Ovary (tissue), 3 donors: ENCODE results near the gene SIM1.

Source experiments
- EP300 ChIP-seq: sonication (generic); formaldehyde crosslinking; IDR thresholded peaks from one replicate; pipeline ENCODE4 v1.6.1; 2017; ENCODE audit warnings: antibody characterized with exemption
- POLR2A ChIP-seq: fragments of 450-650 bp; IDR thresholded peaks from one replicate; pipeline ENCODE4 v1.6.1; 2017; ENCODE audit warnings: antibody characterized with exemption, mild to moderate bottlenecking, moderate library complexity
- TF ChIP-seq, protein P1 (sequence below), 3 donors: fragments of 450-650 bp in 2 of 3; fragments of 200-600 bp in 1 of 3; IDR thresholded peaks; one replicate each; pipeline versions ENCODE4 v1.5.1 to v1.8.0; 2016 to 2022; ENCODE audit warnings: antibody characterized with exemption in 3 of 3, mild to moderate bottlenecking in 1 of 3
- donor health status: DM: no; HTN: no; CAD: no.

DNA sequence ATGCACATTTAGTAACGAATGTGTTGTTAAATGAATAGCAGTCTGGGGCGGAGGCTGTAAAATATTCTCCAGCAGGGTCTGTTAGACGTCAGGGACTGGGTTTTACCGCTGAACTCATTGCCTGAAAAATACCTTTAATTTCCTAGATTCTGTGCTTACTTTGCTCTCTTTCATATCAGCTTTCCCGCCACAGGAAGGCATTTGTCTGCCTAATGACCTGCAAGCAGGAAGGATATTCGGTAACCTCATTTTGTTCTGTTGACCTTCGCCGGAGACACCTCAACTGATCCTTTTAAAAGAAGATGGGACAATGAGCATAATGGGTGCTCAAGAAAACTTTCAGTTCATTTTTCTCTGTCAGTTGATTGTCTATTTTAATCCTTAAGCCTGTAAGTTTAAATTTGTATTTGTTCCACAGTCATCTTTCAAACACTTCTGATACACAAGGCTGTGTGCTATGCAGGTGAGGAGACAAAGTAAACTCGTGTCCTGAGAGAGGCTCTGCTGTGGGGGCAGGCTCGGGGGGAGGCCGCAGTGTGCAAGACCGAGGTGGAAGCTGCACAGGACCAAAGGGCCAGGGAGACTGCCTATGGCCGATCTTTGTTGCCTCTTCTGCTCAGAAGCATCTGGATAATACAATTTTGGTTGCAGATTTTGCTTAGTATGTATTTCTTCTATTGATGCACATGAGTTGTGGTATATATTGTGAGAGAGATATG lies 27.4 kb upstream of the SIM1 start:
- TF ChIP-seq, protein P1, sequence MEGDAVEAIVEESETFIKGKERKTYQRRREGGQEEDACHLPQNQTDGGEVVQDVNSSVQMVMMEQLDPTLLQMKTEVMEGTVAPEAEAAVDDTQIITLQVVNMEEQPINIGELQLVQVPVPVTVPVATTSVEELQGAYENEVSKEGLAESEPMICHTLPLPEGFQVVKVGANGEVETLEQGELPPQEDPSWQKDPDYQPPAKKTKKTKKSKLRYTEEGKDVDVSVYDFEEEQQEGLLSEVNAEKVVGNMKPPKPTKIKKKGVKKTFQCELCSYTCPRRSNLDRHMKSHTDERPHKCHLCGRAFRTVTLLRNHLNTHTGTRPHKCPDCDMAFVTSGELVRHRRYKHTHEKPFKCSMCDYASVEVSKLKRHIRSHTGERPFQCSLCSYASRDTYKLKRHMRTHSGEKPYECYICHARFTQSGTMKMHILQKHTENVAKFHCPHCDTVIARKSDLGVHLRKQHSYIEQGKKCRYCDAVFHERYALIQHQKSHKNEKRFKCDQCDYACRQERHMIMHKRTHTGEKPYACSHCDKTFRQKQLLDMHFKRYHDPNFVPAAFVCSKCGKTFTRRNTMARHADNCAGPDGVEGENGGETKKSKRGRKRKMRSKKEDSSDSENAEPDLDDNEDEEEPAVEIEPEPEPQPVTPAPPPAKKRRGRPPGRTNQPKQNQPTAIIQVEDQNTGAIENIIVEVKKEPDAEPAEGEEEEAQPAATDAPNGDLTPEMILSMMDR (IDR thresholded peaks at IDR 0.05), result no peak
- TF ChIP-seq EP300, result no peak
- TF ChIP-seq POLR2A, result no peak
